ENCODE data around the gene BST2. TPM values are rescaled to one million over a fixed set of nuclear protein-coding genes. Genes with fewer than 3 reads are reported as not detected.

The BST2 gene
- total and polyA plus RNA-seq, 9 of the 15 experiments (the other 6 are each of a cell fraction or from before 2014, with no cell fraction given) = 11.2 to 232 (median 151) TPM

- H3K79me2 ChIP-seq (ENCODE audit: control insufficient read depth, insufficient read depth, low read length) = no peaks in the 10 kb centered on the region
- H3K27ac ChIP-seq (ENCODE audit: extremely low read depth, low read depth, low read length) = no peak overlapping the region
- POLR2A ChIA-PET = interaction anchor here (0.7 to 0.8 kb wide), 2 partner anchors 151 to 162 kb away, joined by 3 to 6 read pairs; no protein-coding TSS in a partner anchor
- H3K9me3 ChIP-seq (replicated peaks; ENCODE audit: control insufficient read depth, insufficient read depth, low read depth, low read length) = no peaks in the 10 kb centered on the region
- H2AFZ ChIP-seq (ENCODE audit: low read depth, low read length) = no peak overlapping the region
- H3K9ac ChIP-seq (ENCODE audit: insufficient read depth in 1 of 2, low read depth in 2 of 2, low read length in 2 of 2) = peak overlapping the region in 1 of 2 experiments; percentile 72; a peak in 2 of 4 replicates
- H4K20me1 ChIP-seq (replicated peaks; ENCODE audit: control insufficient read depth, insufficient read depth, low read length) = no peaks in the 10 kb centered on the region
- CTCF ChIA-PET (ENCODE audit: low intra/inter-chr PET ratio) = interaction anchor here (2.6 kb wide), 1 partner anchor 12 kb away, joined by 10 read pairs; no protein-coding TSS in a partner anchor
- no peak for DNase-seq (ENCODE audit: extremely low read depth in 1 of 4, low spot score in 3 of 4)
- ATAC-seq = peak; percentile 37
- FAIRE-seq = no peak
- in situ Hi-C loops (cut with MboI) = no loop called here
- peaks cover 0 to 11% of the 10 kb centered on the region in 2 experiments; a peak in 1 of 5 replicates for H3K27me3 ChIP-seq (ENCODE audit: control insufficient read depth in 2 of 2, insufficient read depth in 2 of 2, low read length in 2 of 2)
- 19% methylated on average over 5 of the region's 13 CpGs for WGBS (ENCODE audit: insufficient coverage, low coverage, missing lambda C conversion rate)
- no peak for TF ChIP-seq ZNF395 (CRISPR knock-in tag; IDR thresholded peaks at IDR 0.05)
- TF ChIP-seq, protein P1, sequence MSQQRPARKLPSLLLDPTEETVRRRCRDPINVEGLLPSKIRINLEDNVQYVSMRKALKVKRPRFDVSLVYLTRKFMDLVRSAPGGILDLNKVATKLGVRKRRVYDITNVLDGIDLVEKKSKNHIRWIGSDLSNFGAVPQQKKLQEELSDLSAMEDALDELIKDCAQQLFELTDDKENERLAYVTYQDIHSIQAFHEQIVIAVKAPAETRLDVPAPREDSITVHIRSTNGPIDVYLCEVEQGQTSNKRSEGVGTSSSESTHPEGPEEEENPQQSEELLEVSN (IDR thresholded peaks at IDR 0.05; ENCODE audit: borderline replicate concordance in 1 of 2, extremely low read depth in 1 of 2, insufficient read depth in 1 of 2, insufficient read length in 1 of 2, low read depth in 1 of 2, low read length in 1 of 2, poor library complexity in 1 of 2, severe bottlenecking in 1 of 2) = peak in 1 of 2 experiments; percentile 21
- peak; percentile 39 to 44; a peak in 2 of 4 replicates for TF ChIP-seq NRF1 (conservative IDR thresholded peaks at IDR 0.05 in 1 of 2, IDR thresholded peaks at IDR 0.05 in 1 of 2)
- no peak for TF ChIP-seq CAMTA2 (CRISPR knock-in tag; conservative IDR thresholded peaks at IDR 0.05)
- no peaks in the 10 kb centered on the region for H3K36me3 ChIP-seq (ENCODE audit: control insufficient read depth, insufficient read depth, low read length)
- intact Hi-C loops (cut with micrococcal nuclease) = loop anchor here (10.0 kb wide), 1 partner anchor 220 kb away; no protein-coding TSS in a partner anchor
- no peak overlapping the region for H3K4me2 ChIP-seq (ENCODE audit: insufficient read depth, low read length)
- H3K4me3 ChIP-seq = no peak overlapping the region
- H3K4me1 ChIP-seq (replicated peaks in 1 of 2; ENCODE audit: control insufficient read depth in 2 of 2, insufficient read depth in 2 of 2, low read length in 2 of 2) = peaks cover 9 to 24% of the 10 kb centered on the region in 2 experiments; a peak in 3 of 5 replicates
- BruUV-seq (replicated peaks) = no TSS peak
- H3K9me1 ChIP-seq (ENCODE audit: control insufficient read depth, insufficient read depth, low read length) = no peaks in the 10 kb centered on the region
Observed at GRCh38 chr19:17454576-17455071, 49.2 kb upstream of the BST2 start.
